T-cell (primary cell): ENCODE results near the gene IL16. TPM values are rescaled to one million over a fixed set of nuclear protein-coding genes. Genes with fewer than 3 reads are reported as not detected.
A peak's percentile ranks its signal among the peaks of the same experiment; 100 is the strongest.

ENCODE experiments used
- ATAC-seq, 4 experiments: fragments of 200-7000 bp in 3 of 4; fragments of 150-1000 bp in 1 of 4; cut with Tn5 transposase; replicated peaks in 1 of 4; 1 replicate in 3 of 4; 2 replicates in 1 of 4; pipeline ENCODE4 v1.10.0; 2021; ENCODE audit warnings: moderate library complexity in 3 of 4, mild to moderate bottlenecking in 2 of 4, moderate number of reproducible peaks in 1 of 4
- CTCF ChIA-PET, 2 donors: fragments of 300-600 bp; sonication (Branson Sonifier 250); formaldehyde crosslinking; loops; one replicate each; lab custom pipeline; 2022; ENCODE audit warnings: antibody characterized with exemption in 2 of 2; lab: Charles Lee
- POLR2A ChIA-PET, 2 donors: fragments of 300-600 bp; sonication (Branson Sonifier 250); formaldehyde crosslinking; loops; one replicate each; lab custom pipeline; 2022; ENCODE audit warnings: antibody characterized with exemption in 2 of 2; lab: Charles Lee
- DNase-seq, 35 experiments: peaks; one replicate each; pipeline versions ENCODE4 v3.0.0 to v3.0.0-alpha.2; 2013 to 2023
- H3K27ac ChIP-seq: one replicate; pipeline ENCODE4 v1.5.1; 2013; ENCODE audit warnings: low read length
- H3K27me3 ChIP-seq, 2 experiments: replicated peaks in 1 of 2; 1 replicate in 1 of 2; 2 replicates in 1 of 2; pipeline versions ENCODE4 v1.6.1 to v1.7.0; 2013; ENCODE audit warnings: low read length in 1 of 2, mixed read lengths in 1 of 2; ENCODE audit not compliant: control insufficient read depth in 2 of 2, insufficient read depth in 2 of 2; ENCODE audit errors: extremely low read depth in 1 of 2
- H3K36me3 ChIP-seq, 2 donors: 1 replicate in 1 of 2; 2 replicates in 1 of 2; pipeline versions ENCODE4 v1.6.1 to v1.7.0; 2013; ENCODE audit warnings: low read length in 1 of 2; ENCODE audit not compliant: control insufficient read depth in 2 of 2, insufficient read depth in 1 of 2; ENCODE audit errors: extremely low read depth in 1 of 2
- H3K4me1 ChIP-seq, 2 experiments: 1 replicate in 1 of 2; 2 replicates in 1 of 2; pipeline versions ENCODE4 v1.6.1 to v1.7.0; 2013; ENCODE audit warnings: low read length in 2 of 2, mixed read lengths in 1 of 2; ENCODE audit not compliant: insufficient read depth in 2 of 2, control insufficient read depth in 1 of 2; ENCODE audit errors: extremely low read depth in 1 of 2
- H3K4me3 ChIP-seq, 2 donors: 1 replicate in 1 of 2; 2 replicates in 1 of 2; pipeline versions ENCODE4 v1.5.1 to v1.7.0; 2013; ENCODE audit warnings: mild to moderate bottlenecking in 2 of 2, low read length in 1 of 2, moderate library complexity in 1 of 2; ENCODE audit not compliant: control insufficient read depth in 1 of 2; ENCODE audit errors: extremely low read depth in 1 of 2
- H3K9me3 ChIP-seq: 2 replicates; pipeline ENCODE4 v1.7.0; 2013
- H3K27ac Mint-ChIP-seq, 2 donors: one replicate each; pipeline ENCODE4 v1.8.0; 2020 to 2021; ENCODE audit warnings: mild to moderate bottlenecking in 2 of 2, mixed read lengths in 2 of 2
- H3K27me3 Mint-ChIP-seq, 2 donors: one replicate each; pipeline ENCODE4 v1.8.0; 2021 to 2022; ENCODE audit warnings: mixed read lengths in 2 of 2
- H3K36me3 Mint-ChIP-seq: one replicate; pipeline ENCODE4 v1.8.0; 2021; ENCODE audit warnings: mixed read lengths
- H3K4me1 Mint-ChIP-seq, 3 donors: one replicate each; pipeline ENCODE4 v1.8.0; 2020 to 2022; ENCODE audit warnings: mixed read lengths in 3 of 3, mild to moderate bottlenecking in 1 of 3
- H3K4me3 Mint-ChIP-seq, 3 donors: one replicate each; pipeline ENCODE4 v1.8.0; 2020 to 2022; ENCODE audit warnings: mild to moderate bottlenecking in 3 of 3, mixed read lengths in 3 of 3, moderate library complexity in 3 of 3
- H3K9me3 Mint-ChIP-seq, 3 donors: one replicate each; pipeline ENCODE4 v1.8.0; 2020 to 2022; ENCODE audit warnings: mixed read lengths in 3 of 3
- WGBS: methylation state at CpG from one replicate; pipeline ENCODE4 v1.1.5; 2013; ENCODE audit warnings: missing lambda C conversion rate; ENCODE audit not compliant: insufficient coverage; 5-methylcytosine and 5-hydroxymethylcytosine counted together
- total RNA-seq, 35 experiments: library from RNA in 6 of 35; stranded (reverse) in 6 of 35; fragments of 120-200 nt in 1 of 35; gene quantifications; one replicate each; pipeline versions ENCODE4 v1.2.1 to v1.2.4 and lab custom pipeline; 2013 to 2026

Gene IL16
- total RNA-seq, 5 donors from 2014 or later (not counting 1 experiment from before 2014, with no cell fraction given), result 143 to 319 (median 299) TPM

DNA sequence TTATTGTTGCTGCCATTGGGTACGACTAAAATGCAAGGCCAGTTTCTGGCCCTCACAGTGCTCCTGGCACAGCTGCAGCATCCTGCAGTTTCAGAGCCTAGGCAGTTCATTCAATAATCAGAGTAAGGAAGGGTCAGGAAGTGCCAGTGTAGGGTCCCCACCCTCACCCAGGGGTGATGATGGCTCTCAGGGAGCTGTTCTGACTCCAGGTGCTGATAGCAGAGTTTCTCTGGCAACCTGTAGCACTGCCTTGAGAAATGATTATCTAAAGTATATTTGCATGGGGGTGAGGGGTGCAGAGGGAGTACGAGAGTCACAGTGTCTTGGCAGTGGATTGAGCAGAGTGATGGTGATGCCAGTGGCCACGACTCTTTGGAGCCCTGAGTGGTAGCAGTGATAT lies 15.5 kb upstream of the IL16 start:
- Histone ChIP-seq H3K4me3 (no peak overlapping the region), H3K4me1 (no peaks in the 10 kb centered on the region), H3K27ac (no peak overlapping the region), H3K27me3 (peaks cover 0 to 26% of the 10 kb centered on the region in 2 experiments), H3K36me3 (no peaks in the 10 kb centered on the region), H3K9me3 (no peaks in the 10 kb centered on the region)
- Mint-ChIP-seq H3K4me1 (peaks cover 0 to 38% (median 11%) of the 10 kb centered on the region in 3 donors), H3K27ac (no peak overlapping the region), H3K27me3 (peaks cover 34 to 38% of the 10 kb centered on the region in 2 donors), H3K9me3 (no peaks in the 10 kb centered on the region), H3K4me3 (no peak overlapping the region), H3K36me3 (no peaks in the 10 kb centered on the region)
- DNase-seq (no peak), ATAC-seq (no peak)
- WGBS, result 57% methylated on average over 2 of the region's 3 CpGs
- CTCF ChIA-PET, result no interaction called here
- POLR2A ChIA-PET, result no interaction called here

DNA sequence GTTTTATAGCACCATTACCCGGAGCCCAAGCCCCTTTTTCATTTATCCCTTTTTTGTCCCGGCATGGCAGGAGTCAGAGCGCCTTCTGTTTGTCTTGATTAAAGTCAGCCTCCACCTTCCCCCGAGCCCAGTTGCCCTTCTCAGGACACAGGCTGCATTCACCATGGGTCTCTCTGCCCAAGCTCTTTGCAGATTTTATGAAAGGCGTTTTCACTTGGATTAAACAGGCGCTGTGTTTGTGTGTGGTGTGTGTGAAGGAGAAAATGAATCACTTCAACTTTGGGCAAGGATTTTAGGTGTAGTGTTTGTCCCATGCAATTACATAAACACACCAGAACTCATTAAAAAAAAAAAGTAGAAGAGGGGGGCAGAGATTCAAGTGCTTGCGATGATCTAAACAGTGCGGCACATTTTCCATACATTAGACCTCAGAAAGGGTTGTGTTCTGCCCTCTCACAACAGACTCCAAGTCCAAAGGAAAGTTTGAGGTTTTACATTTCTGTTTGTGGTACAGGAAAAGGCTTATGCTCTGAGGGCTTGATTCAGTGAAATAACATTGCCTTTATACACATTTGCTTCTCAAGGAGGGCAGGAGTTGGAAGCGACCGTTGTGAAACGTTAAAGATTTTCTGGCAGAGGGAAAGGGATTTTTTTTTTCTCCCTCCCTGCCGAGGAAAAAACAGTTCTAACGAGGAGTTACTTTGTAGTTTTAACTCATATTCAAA lies 14.5 kb upstream of the IL16 start:
- H3K27me3 ChIP-seq, result peaks cover 0 to 20% of the 10 kb centered on the region in 2 experiments
- Mint-ChIP-seq H3K36me3 (no peaks in the 10 kb centered on the region), H3K27ac (no peak overlapping the region), H3K9me3 (no peaks in the 10 kb centered on the region), H3K4me3 (peak overlapping the region in 1 of 3 donors; percentile 27), H3K27me3 (peaks cover 34 to 38% of the 10 kb centered on the region in 2 donors), H3K4me1 (peaks cover 0 to 38% (median 11%) of the 10 kb centered on the region in 3 donors)
- H3K36me3 ChIP-seq, result no peaks in the 10 kb centered on the region
- ATAC-seq, result no peak
- H3K4me3 ChIP-seq, result no peak overlapping the region
- no peaks in the 10 kb centered on the region for H3K9me3 ChIP-seq
- CTCF ChIA-PET, result no interaction called here
- no peaks in the 10 kb centered on the region for H3K4me1 ChIP-seq
- POLR2A ChIA-PET, result no interaction called here
- no peak for DNase-seq
- no peak overlapping the region for H3K27ac ChIP-seq
- WGBS, result 87% methylated on average over 3 of the region's 13 CpGs

DNA sequence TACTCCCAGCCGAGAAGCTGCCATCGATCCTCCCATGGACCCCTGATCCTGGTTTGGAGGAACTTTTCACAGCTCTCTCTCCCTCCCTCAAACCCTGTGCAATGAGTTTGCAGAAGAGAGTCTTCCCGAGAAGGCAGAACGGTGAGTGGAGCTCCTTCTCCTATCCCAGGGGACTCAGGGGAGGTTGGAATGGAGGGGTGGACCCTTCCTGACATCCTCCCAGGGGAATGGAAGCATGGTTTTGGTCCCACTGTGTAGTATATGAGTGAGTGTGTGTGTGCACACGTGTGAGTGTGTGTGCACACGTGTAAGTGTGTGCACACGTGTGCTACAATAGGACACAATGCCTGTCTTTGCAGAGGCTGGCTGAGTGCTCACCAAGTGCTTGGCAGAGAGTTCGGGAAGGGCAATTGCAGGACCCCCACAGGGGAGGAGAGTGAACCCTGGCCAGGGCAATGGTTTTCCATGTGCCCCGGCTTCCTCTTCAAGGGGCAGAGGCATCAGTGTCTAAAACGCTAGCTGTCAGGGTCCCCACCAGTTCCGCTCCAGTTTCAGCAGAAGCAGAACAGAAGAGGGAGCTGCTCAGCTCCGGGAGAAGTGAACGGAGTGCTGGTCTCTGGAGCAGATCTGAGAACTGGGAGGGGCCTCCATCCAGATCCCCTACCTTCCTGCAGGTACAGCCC lies 13.8 kb upstream of the IL16 start:
- ChIA-PET CTCF (no interaction called here), POLR2A (no interaction called here)
- no peaks in the 10 kb centered on the region for H3K9me3 Mint-ChIP-seq
- DNase-seq, result no peak
- no peak for ATAC-seq
- no peaks in the 10 kb centered on the region for H3K36me3 ChIP-seq
- H3K27me3 Mint-ChIP-seq, result peaks cover 34 to 38% of the 10 kb centered on the region in 2 donors
- no peaks in the 10 kb centered on the region for H3K9me3 ChIP-seq
- peaks cover 0 to 24% of the 10 kb centered on the region in 2 experiments for H3K27me3 ChIP-seq
- H3K4me3 Mint-ChIP-seq, result peak overlapping the region in 1 of 3 donors; percentile 27
- no peaks in the 10 kb centered on the region for H3K4me1 ChIP-seq
- no peak overlapping the region for H3K27ac ChIP-seq
- H3K4me1 Mint-ChIP-seq, result peaks cover 0 to 38% (median 11%) of the 10 kb centered on the region in 3 donors
- H3K36me3 Mint-ChIP-seq, result no peaks in the 10 kb centered on the region
- 34% methylated on average over 9 of the region's 13 CpGs for WGBS
- H3K27ac Mint-ChIP-seq, result no peak overlapping the region
- no peak overlapping the region for H3K4me3 ChIP-seq

DNA sequence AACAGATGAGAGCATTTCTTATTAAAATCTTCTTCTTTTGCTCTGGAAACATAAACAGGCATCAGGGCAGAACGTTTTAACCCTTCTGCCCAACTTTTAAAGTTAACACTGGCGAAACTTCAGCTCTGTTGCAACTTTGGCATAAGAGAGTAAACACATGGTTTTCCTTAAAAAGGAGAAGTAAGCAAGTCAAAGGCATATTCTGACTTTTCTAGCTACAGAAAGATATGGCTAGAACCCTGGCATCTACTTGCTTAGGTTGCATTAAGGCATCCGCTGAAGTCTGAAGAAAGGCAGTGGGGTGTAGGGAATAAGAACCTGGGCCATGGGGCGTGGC lies 13.3 kb upstream of the IL16 start:
- no peaks in the 10 kb centered on the region for H3K36me3 ChIP-seq
- H3K9me3 ChIP-seq, result no peaks in the 10 kb centered on the region
- CTCF ChIA-PET, result no interaction called here
- H3K4me3 ChIP-seq, result no peak overlapping the region
- H3K27ac ChIP-seq, result no peak overlapping the region
- Mint-ChIP-seq H3K4me1 (peaks cover 0 to 38% (median 11%) of the 10 kb centered on the region in 3 donors), H3K27me3 (peaks cover 34 to 42% of the 10 kb centered on the region in 2 donors), H3K9me3 (no peaks in the 10 kb centered on the region), H3K36me3 (no peaks in the 10 kb centered on the region), H3K4me3 (no peak overlapping the region), H3K27ac (peak overlapping the region in 1 of 2 donors; percentile 41)
- DNase-seq (no peak), ATAC-seq (no peak)
- POLR2A ChIA-PET, result no interaction called here
- no peaks in the 10 kb centered on the region for H3K4me1 ChIP-seq
- H3K27me3 ChIP-seq, result peaks cover 0 to 28% of the 10 kb centered on the region in 2 experiments
- 83% methylated on average over 2 of the region's 4 CpGs for WGBS

DNA sequence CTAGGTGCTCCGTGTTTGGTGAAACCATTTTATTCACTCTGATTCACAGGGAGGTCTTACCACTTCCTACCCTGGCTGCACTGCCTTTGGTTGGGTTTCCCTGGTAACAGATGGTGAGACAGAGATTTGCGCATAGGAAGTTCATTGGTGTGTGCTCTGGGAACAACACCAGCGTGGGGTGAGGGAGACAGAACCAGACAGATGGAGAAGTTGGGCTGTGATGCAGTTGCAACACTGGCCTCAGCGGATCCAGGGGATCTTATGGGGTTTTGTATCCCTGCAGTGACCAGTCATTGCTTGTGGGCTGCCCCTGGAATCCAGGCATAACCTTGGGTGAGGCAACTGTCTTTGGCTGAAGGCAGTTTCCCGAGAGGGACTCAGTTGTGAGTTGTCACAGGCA lies 12.5 kb upstream of the IL16 start:
- DNase-seq, result peak in 1 of 35 experiments; percentile 4
- H3K27ac Mint-ChIP-seq, result no peak overlapping the region
- H3K36me3 ChIP-seq, result no peaks in the 10 kb centered on the region
- ChIA-PET POLR2A (no interaction called here), CTCF (no interaction called here)
- no peaks in the 10 kb centered on the region for H3K4me1 ChIP-seq
- peaks cover 0 to 28% of the 10 kb centered on the region in 2 experiments for H3K27me3 ChIP-seq
- H3K27me3 Mint-ChIP-seq, result peaks cover 34 to 46% of the 10 kb centered on the region in 2 donors
- no peak overlapping the region for H3K4me3 ChIP-seq
- peak in 3 of 4 experiments; percentile 27 to 84 (median 68) for ATAC-seq
- peaks cover 0 to 38% (median 11%) of the 10 kb centered on the region in 3 donors for H3K4me1 Mint-ChIP-seq
- 32% methylated on average over 4 of the region's 5 CpGs for whole genome bisulfite sequencing
- no peaks in the 10 kb centered on the region for H3K36me3 Mint-ChIP-seq
- no peaks in the 10 kb centered on the region for H3K9me3 Mint-ChIP-seq
- H3K27ac ChIP-seq, result no peak overlapping the region
- H3K9me3 ChIP-seq, result no peaks in the 10 kb centered on the region
- H3K4me3 Mint-ChIP-seq, result no peak overlapping the region

DNA sequence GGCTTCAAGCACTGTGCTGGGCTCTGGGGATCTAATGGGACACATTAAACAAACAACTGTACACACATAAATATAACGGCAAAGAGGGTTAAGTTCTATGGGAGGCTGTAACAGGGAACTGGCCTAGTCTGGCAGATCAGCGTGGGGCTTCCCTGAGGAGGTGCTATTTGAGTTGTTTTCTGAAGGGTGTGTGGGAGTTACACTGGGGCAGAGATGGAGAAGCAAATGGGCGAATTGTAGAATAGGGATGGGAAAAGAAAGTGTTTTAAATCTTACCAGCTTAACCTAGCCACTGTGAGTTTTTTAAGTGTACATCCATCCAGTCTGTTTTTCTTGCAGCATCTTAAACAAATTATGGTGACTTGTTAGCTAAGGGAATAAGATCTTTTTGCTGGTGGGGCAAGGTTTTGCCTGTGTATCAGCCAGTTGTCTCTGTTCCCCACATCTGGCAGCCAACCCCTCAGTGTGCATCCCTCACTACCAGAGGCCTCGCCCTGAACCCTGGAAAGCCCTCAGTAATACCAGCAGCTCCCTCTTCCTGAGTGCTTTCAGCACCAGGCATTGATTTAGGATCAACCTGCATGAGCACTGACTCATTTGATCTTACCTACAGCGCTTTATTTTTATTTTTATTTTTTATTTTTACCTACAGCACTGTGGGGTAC lies 10.9 kb upstream of the IL16 start:
- WGBS, result 78% methylated on average over 2 of the region's 5 CpGs
- no peak overlapping the region for H3K4me3 Mint-ChIP-seq
- H3K9me3 Mint-ChIP-seq, result no peaks in the 10 kb centered on the region
- Histone ChIP-seq H3K9me3 (no peaks in the 10 kb centered on the region), H3K27ac (no peak overlapping the region), H3K4me3 (no peak overlapping the region), H3K4me1 (no peaks in the 10 kb centered on the region), H3K36me3 (no peaks in the 10 kb centered on the region), H3K27me3 (peaks cover 0 to 31% of the 10 kb centered on the region in 2 experiments)
- H3K4me1 Mint-ChIP-seq, result peaks cover 0 to 38% (median 11%) of the 10 kb centered on the region in 3 donors
- H3K27me3 Mint-ChIP-seq, result peaks cover 34 to 46% of the 10 kb centered on the region in 2 donors
- no peak for DNase-seq
- no peak overlapping the region for H3K27ac Mint-ChIP-seq
- ChIA-PET POLR2A (no interaction called here), CTCF (no interaction called here)
- no peak for ATAC-seq
- H3K36me3 Mint-ChIP-seq, result no peaks in the 10 kb centered on the region
